ENCODE data around the gene TBX20. TPM values are rescaled to one million over a fixed set of nuclear protein-coding genes. Genes with fewer than 3 reads are reported as not detected.

The TBX20 gene
- total RNA-seq: not detected
- not detected for polyA plus RNA-seq
- 0 to 0.09 (median 0) reads per million in 6 experiments for total RNA-seq

DNA sequence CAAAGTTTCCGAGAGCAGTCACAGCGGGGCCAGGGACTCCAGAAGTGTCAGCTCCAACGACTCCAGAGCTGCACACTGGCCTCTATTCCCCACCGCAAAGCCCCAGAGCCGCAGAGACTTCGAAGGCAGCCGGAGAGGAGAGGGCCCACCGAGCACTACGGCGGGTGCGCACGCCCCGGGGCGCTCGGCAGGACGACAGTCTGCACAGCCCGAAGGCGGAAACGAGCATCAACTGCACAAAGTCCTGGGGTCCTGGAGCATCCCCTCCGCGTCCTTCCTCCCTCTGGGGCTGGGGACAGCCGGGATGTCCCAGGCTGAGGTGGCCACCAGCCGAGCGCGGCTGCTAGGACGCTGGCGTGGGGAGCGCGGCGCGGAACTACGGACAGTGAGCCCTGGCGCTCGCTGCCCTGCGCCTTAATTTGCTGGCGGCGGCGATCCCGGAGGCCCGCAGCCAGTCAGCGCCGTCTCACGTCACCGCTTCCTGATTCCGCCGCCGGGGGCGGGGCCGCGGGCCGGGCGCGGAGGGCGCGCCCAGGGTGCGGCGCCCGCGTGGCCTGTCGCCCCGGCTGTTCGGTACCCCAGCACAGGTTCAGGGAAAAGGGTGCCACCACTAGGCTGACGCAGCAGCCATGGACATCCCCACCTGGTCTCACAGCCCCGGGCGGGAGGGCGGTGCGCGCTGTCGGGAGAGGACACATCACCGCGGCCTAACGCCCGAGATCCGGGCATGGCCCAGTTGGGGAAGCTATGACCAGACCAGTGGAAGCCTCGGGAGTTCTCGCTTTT is at the start of gene TBX20:
Gene TBX20, minus strand, starts transcription at position 391 of the 786 bp plus-strand sequence. CDS start 480 bp downstream, outside the sequence.
- DNase-seq: no peak
- peaks cover 0 to 22% (median 0%) of the 10 kb centered on the region in 3 donors for H3K36me3 Mint-ChIP-seq

GRCh38 chr7:35289376-35289775 is 35.5 kb upstream of the TBX20 start:
- POLR2A ChIA-PET: no interaction called here
- H3K9me3 Mint-ChIP-seq: peaks cover 0 to 22% (median 4%) of the 10 kb centered on the region in 9 donors
- DNase-seq: no peak
- ATAC-seq: no peak
- peaks cover 0 to 9% (median 3%) of the 10 kb centered on the region in 3 donors for H3K36me3 Mint-ChIP-seq
- no peak overlapping the region for H3K4me3 Mint-ChIP-seq
- H3K27ac Mint-ChIP-seq: no peak overlapping the region
- peaks cover 5 to 10% (median 8%) of the 10 kb centered on the region in 5 donors for H3K27me3 Mint-ChIP-seq
- H3K4me1 Mint-ChIP-seq: no peaks in the 10 kb centered on the region

More for the DNA sequence above, at the start of gene TBX20:
- POLR2A ChIA-PET: no interaction called here
- Mint-ChIP-seq H3K4me3 (peak within 1 kb of the TSS; percentile 49 to 77 (median 61)), H3K9me3 (peaks cover 0 to 20% (median 2%) of the 10 kb centered on the region in 9 donors), H3K4me1 (peaks cover 4 to 20% (median 17%) of the 10 kb centered on the region in 4 donors), H3K27ac (peak within 1 kb of the TSS in 1 of 10 donors; percentile 29), H3K27me3 (peaks cover 60 to 87% (median 74%) of the 10 kb centered on the region in 5 donors)
- peak; percentile 39 to 47 for ATAC-seq

GRCh38 chr7:35286986-35287385 is 33.1 kb upstream of the TBX20 start:
- POLR2A ChIA-PET: no interaction called here
- no peak for ATAC-seq
- no peak overlapping the region for H3K27ac Mint-ChIP-seq
- H3K27me3 Mint-ChIP-seq: peaks cover 3 to 14% (median 12%) of the 10 kb centered on the region in 5 donors
- DNase-seq: no peak
- peaks cover 0 to 9% (median 3%) of the 10 kb centered on the region in 3 donors for H3K36me3 Mint-ChIP-seq
- no peak overlapping the region for H3K4me3 Mint-ChIP-seq
- peaks cover 0 to 11% (median 4%) of the 10 kb centered on the region in 9 donors for H3K9me3 Mint-ChIP-seq
- H3K4me1 Mint-ChIP-seq: no peaks in the 10 kb centered on the region

DNA sequence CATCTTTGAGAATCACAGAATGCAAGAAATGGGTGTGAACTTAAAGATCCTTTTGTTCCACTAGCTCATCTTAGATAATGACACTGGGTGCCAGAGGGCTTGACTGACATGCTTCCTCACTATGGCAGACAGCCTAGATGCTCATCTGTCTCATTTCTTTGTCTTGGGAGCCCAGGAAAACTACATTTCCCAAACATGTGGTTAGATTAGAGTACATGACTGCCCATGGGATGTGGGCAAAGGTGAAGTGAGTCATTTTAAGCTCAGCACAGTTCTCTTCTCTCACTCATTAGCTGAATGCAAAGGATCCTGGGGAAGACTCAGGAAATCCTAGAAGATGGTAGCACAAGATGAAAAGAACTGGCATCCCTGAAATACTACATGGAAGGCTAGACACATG is 32.5 kb upstream of the TBX20 start:
- H3K27ac Mint-ChIP-seq: no peak overlapping the region
- ATAC-seq: no peak
- no peaks in the 10 kb centered on the region for H3K4me1 Mint-ChIP-seq
- POLR2A ChIA-PET: no interaction called here
- H3K4me3 Mint-ChIP-seq: no peak overlapping the region
- peaks cover 9 to 19% (median 12%) of the 10 kb centered on the region in 5 donors for H3K27me3 Mint-ChIP-seq
- peaks cover 0 to 10% (median 4%) of the 10 kb centered on the region in 9 donors for H3K9me3 Mint-ChIP-seq
- H3K36me3 Mint-ChIP-seq: peaks cover 0 to 9% (median 3%) of the 10 kb centered on the region in 3 donors
- no peak for DNase-seq

DNA sequence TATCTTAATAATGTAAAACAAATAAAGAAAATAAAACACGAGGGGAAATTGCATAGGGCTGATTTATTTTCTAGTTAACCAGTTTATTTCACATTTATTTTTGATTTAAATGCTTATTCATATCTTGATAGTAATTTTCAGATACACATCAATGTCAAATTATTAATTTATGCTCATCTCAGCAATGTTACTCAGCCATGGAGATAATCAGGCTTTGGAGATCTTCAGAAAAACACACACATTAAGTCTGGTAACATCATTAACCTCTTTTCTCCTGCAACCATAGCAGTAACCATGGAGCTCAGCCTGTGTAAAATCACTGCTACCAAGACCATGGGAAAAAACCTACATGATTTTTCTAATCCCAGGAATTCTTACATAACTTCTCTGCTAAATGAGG is 31.9 kb upstream of the TBX20 start:
- Mint-ChIP-seq H3K36me3 (peaks cover 0 to 9% (median 3%) of the 10 kb centered on the region in 3 donors), H3K9me3 (peaks cover 0 to 10% (median 4%) of the 10 kb centered on the region in 9 donors), H3K27me3 (peaks cover 9 to 25% (median 14%) of the 10 kb centered on the region in 5 donors), H3K4me1 (no peaks in the 10 kb centered on the region), H3K27ac (no peak overlapping the region), H3K4me3 (no peak overlapping the region)
- POLR2A ChIA-PET: no interaction called here
- no peak for ATAC-seq
- DNase-seq: no peak

GRCh38 chr7:35280902-35281301 is 27.0 kb upstream of the TBX20 start:
- ATAC-seq (no peak), DNase-seq (no peak)
- H3K36me3 Mint-ChIP-seq: no peaks in the 10 kb centered on the region
- no peak overlapping the region for H3K27ac Mint-ChIP-seq
- POLR2A ChIA-PET: no interaction called here
- H3K27me3 Mint-ChIP-seq: peaks cover 11 to 45% (median 22%) of the 10 kb centered on the region in 5 donors
- H3K9me3 Mint-ChIP-seq: peaks cover 0 to 2% (median 0%) of the 10 kb centered on the region in 9 donors
- no peak overlapping the region for H3K4me3 Mint-ChIP-seq
- H3K4me1 Mint-ChIP-seq: no peaks in the 10 kb centered on the region

DNA sequence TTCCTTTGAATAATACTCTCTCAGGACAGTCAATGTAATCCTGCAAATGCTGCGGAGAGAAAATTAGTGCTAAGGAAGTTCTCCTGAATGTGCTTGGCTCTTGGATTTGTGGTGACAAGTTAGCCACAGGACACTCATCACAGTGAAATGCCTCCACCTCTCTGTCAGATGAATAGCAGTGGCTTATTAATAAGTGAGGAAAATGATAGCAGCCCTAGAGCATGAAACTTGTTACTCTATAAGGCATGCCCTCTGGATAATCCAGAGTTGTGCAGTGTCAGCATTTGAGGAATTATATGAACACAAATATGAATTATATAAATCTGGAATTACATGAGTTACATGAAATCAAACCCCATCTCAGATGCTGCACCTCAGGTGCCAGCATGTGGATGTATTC is 23.5 kb upstream of the TBX20 start:
- Mint-ChIP-seq H3K36me3 (no peaks in the 10 kb centered on the region), H3K4me1 (no peaks in the 10 kb centered on the region), H3K27ac (no peak overlapping the region), H3K9me3 (peaks cover 0 to 2% (median 0%) of the 10 kb centered on the region in 9 donors), H3K4me3 (no peak overlapping the region), H3K27me3 (peaks cover 16 to 51% (median 24%) of the 10 kb centered on the region in 5 donors)
- POLR2A ChIA-PET: no interaction called here
- DNase-seq: no peak
- no peak for ATAC-seq

GRCh38 chr7:35272246-35272645 is 18.3 kb upstream of the TBX20 start:
- Mint-ChIP-seq H3K4me3 (no peak overlapping the region), H3K27me3 (peaks cover 11 to 47% (median 24%) of the 10 kb centered on the region in 5 donors)
- ATAC-seq: no peak

GRCh38 chr7:35268953-35269352 is 15.1 kb upstream of the TBX20 start:
- no peak overlapping the region for H3K27ac Mint-ChIP-seq
- H3K4me3 Mint-ChIP-seq: no peak overlapping the region
- POLR2A ChIA-PET: no interaction called here
- H3K36me3 Mint-ChIP-seq: no peaks in the 10 kb centered on the region
- ATAC-seq (no peak), DNase-seq (no peak)
- H3K27me3 Mint-ChIP-seq: peaks cover 26 to 67% (median 37%) of the 10 kb centered on the region in 5 donors
- H3K9me3 Mint-ChIP-seq: peaks cover 0 to 2% (median 0%) of the 10 kb centered on the region in 9 donors
- no peaks in the 10 kb centered on the region for H3K4me1 Mint-ChIP-seq

More at GRCh38 chr7:35272246-35272645, 18.3 kb upstream of the TBX20 start:
- H3K36me3 Mint-ChIP-seq: no peaks in the 10 kb centered on the region
- no peaks in the 10 kb centered on the region for H3K9me3 Mint-ChIP-seq
- H3K4me1 Mint-ChIP-seq: no peaks in the 10 kb centered on the region
- DNase-seq: no peak
- H3K27ac Mint-ChIP-seq: no peak overlapping the region
- POLR2A ChIA-PET: no interaction called here

- ATAC-seq (no peak), DNase-seq (no peak)
- Mint-ChIP-seq H3K27me3 (peaks cover 33 to 67% (median 41%) of the 10 kb centered on the region in 5 donors), H3K4me1 (no peaks in the 10 kb centered on the region), H3K4me3 (no peak overlapping the region), H3K27ac (no peak overlapping the region), H3K9me3 (peaks cover 0 to 2% (median 0%) of the 10 kb centered on the region in 9 donors), H3K36me3 (peaks cover 0 to 2% (median 0%) of the 10 kb centered on the region in 3 donors)
- POLR2A ChIA-PET: no interaction called here
Observed at GRCh38 chr7:35267411-35267810, 13.5 kb upstream of the TBX20 start.

DNA sequence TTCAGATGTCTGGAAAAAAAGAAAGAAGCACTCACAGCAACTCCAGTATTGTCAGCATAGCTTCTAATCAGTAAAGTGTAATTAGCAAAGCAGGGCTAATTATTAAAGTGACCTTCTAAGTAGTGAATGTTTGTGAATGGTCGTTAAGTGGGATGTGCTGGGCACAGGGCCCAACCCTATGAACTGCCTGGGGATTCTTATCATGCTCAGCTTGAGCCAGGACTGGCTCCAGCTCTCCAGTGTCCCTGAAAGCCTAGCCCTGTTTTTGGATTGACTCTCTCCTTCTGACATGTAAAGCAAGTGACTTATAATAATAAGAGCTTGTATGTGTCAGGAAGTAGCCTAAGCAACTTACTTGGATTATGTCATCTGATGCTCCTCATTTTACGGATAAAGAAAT is 9.5 kb upstream of the TBX20 start:
- Mint-ChIP-seq H3K9me3 (peaks cover 0 to 4% (median 0%) of the 10 kb centered on the region in 9 donors), H3K4me1 (peaks cover under 1 to 11% (median 4%) of the 10 kb centered on the region in 4 donors), H3K4me3 (no peak overlapping the region), H3K27me3 (peaks cover 47 to 74% (median 61%) of the 10 kb centered on the region in 5 donors), H3K27ac (no peak overlapping the region), H3K36me3 (peaks cover 2 to 5% (median 4%) of the 10 kb centered on the region in 3 donors)
- POLR2A ChIA-PET: interaction anchor here (0.7 kb wide), 1 partner anchor 14 kb away, joined by 3 read pairs; no protein-coding TSS in a partner anchor
- no peak for DNase-seq
- ATAC-seq: no peak

DNA sequence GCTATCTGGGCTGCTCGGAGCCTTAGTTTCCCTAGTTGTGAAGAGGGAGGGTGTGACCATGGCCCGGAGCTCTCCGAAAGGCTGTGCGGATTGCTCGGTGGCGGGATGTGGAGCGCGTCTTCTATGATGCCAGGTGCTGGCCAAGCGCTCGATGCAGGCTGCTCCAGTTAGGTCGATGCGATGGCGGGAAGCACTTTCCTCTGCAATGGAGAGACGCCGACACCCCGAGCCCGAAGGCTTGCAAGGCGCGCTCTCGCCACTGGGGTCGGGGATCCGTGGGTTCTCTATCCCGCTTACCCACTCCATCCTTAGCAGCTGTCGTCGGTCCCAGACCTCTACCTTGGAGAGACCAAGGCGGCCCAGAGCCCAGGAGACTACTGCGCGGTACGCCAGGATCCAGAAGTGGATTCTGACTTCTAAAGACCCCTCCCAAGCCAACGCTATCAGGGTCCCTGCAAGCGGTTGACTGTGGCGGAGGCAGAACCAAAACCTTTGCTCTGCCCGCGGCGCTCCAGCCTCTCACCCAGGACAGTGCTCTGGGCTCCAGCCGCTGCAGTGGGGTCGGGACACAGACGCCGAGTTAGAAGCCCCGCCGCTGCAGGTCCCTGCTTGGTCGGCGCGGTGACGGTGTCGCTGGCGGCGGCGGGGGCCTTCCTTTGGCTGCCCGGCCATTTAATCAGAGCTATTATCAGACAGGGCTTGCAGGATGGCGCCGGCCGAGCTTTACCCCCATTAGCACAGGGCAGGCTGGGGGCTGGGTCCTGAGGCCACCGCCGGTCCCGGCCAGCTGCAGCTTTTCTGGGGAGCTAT is 7.8 kb upstream of the TBX20 start:
- no peak for ATAC-seq
- H3K9me3 Mint-ChIP-seq: peaks cover 0 to 8% (median 0%) of the 10 kb centered on the region in 9 donors
- H3K4me1 Mint-ChIP-seq: peaks cover 2 to 14% (median 8%) of the 10 kb centered on the region in 4 donors
- POLR2A ChIA-PET: no interaction called here
- no peak for DNase-seq
- peaks cover 54 to 86% (median 67%) of the 10 kb centered on the region in 5 donors for H3K27me3 Mint-ChIP-seq
- no peak overlapping the region for H3K27ac Mint-ChIP-seq
- H3K4me3 Mint-ChIP-seq: no peak overlapping the region
- H3K36me3 Mint-ChIP-seq: peaks cover 2 to 6% (median 4%) of the 10 kb centered on the region in 3 donors

All from naive thymus-derived CD8-positive, alpha-beta T cell (primary cell).